ENCODE data around the gene C1orf116. TPM values are rescaled to one million over a fixed set of nuclear protein-coding genes. Genes with fewer than 3 reads are reported as not detected.

The C1orf116 gene
- polyA plus RNA-seq, 1 of the 3 experiments (the other 2 are of a cell fraction): 0.02 TPM

DNA sequence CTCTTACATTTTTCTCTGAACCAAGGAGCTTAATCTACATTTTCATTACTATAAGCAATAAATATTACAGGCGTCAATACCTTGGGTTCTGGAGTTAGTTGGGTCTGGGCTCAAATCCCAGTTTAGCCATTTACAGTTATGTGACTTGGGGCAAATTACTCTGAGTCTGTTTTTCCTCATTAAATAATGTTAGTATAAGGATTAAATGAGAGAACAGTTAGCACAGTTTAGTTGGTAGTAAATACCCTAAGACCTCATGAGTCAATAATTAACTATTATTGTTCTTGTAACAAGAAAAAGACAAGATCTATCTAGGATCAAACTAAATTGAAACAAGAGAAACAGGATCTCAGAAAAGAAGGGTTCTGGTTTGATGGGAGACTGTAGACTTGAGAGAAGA is 4.6 kb downstream of the C1orf116 start:
- 53% methylated on average over 1 of the region's 1 CpG for WGBS (ENCODE audit: low lambda C conversion rate)
- POLR2A ChIA-PET: no interaction called here

GRCh38 chr1:207027206-207027777 is 5.3 kb downstream of the C1orf116 start:
- Histone ChIP-seq H3K4me3 (ENCODE audit: low read depth in 2 of 2, low read length in 1 of 2) (no peak overlapping the region), H3K9ac (no peak overlapping the region), H3K79me2 (ENCODE audit: insufficient read depth) (no peaks in the 10 kb centered on the region), H3K9me3 (no peaks in the 10 kb centered on the region), H2AFZ (ENCODE audit: low read depth) (no peak overlapping the region), H3K4me2 (peak overlapping the region; percentile 53; the same call in 1 of the 2 replicates), H4K20me1 (ENCODE audit: insufficient read depth) (no peaks in the 10 kb centered on the region), H3F3A (replicated peaks; ENCODE audit: insufficient read depth) (peaks cover 17% of the 10 kb centered on the region), H3K9me2 (no peaks in the 10 kb centered on the region), H3K27me3 (ENCODE audit: insufficient read depth) (no peaks in the 10 kb centered on the region), H3K4me1 (ENCODE audit: control insufficient read depth in 1 of 2, insufficient read depth in 2 of 2, low read depth in 1 of 2, low read length in 1 of 2) (peaks cover 8 to 36% of the 10 kb centered on the region in 2 experiments), H3K36me3 (replicated peaks in 1 of 2; ENCODE audit: control insufficient read depth in 1 of 2, insufficient read depth in 2 of 2, low read length in 1 of 2) (no peaks in the 10 kb centered on the region), H3K27ac (ENCODE audit: low read depth in 2 of 2, low read length in 1 of 2) (no peak overlapping the region; a peak in 1 of 4 replicates)
- CTCF ChIA-PET: interaction anchor here (0.5 to 0.6 kb wide), 2 partner anchors 472 to 593 kb away, joined by 3 read pairs; no protein-coding TSS in a partner anchor
- TF ChIP-seq NFIC (IDR thresholded peaks at IDR 0.05; ENCODE audit: borderline replicate concordance) (peak; percentile 29), RXRA (IDR thresholded peaks at IDR 0.05; ENCODE audit: borderline replicate concordance, low read depth) (no peak), MAX (IDR thresholded peaks at IDR 0.05; ENCODE audit: low read depth) (no peak), TCF12 (IDR thresholded peaks at IDR 0.05) (peak; percentile 42; the same call in 1 of the 2 replicates), POLR2AphosphoS5 (IDR thresholded peaks at IDR 0.05; ENCODE audit: low read depth, low read length) (no peak), NRF1 (IDR thresholded peaks at IDR 0.05; ENCODE audit: low read depth, low read length) (no peak), EP300 (IDR thresholded peaks at IDR 0.05; ENCODE audit: borderline replicate concordance in 1 of 2, low read depth in 1 of 2, low read length in 1 of 2) (peak in 1 of 2 experiments; percentile 18; a peak in 1 of 4 replicates), GABPA (IDR thresholded peaks at IDR 0.05; ENCODE audit: low read depth) (no peak), ZBTB33 (IDR thresholded peaks at IDR 0.05; ENCODE audit: borderline replicate concordance, low read depth) (no peak), MEF2A (IDR thresholded peaks at IDR 0.05; ENCODE audit: borderline replicate concordance, low read depth) (no peak), TEAD4 (IDR thresholded peaks at IDR 0.05; ENCODE audit: borderline replicate concordance, insufficient read depth) (0 out of 2 replicates have a peak, but pooled peaks have one; percentile 37), FOSL2 (IDR thresholded peaks at IDR 0.05; ENCODE audit: borderline replicate concordance, low read depth) (peak; percentile 79; the same call in 1 of the 2 replicates), JUND (IDR thresholded peaks at IDR 0.05) (peak; percentile 59), ELF1 (IDR thresholded peaks at IDR 0.05) (no peak)
- DNase-seq: no peak
- POLR2A ChIA-PET: no interaction called here
- WGBS (ENCODE audit: low lambda C conversion rate): 67% methylated on average over 18 of the region's 18 CpGs

More for the DNA sequence above, 4.6 kb downstream of the C1orf116 start:
- Histone ChIP-seq H2AFZ (ENCODE audit: low read depth) (no peak overlapping the region), H3K27me3 (ENCODE audit: insufficient read depth) (no peaks in the 10 kb centered on the region), H3K79me2 (ENCODE audit: insufficient read depth) (no peaks in the 10 kb centered on the region), H3K9me3 (no peaks in the 10 kb centered on the region), H4K20me1 (ENCODE audit: insufficient read depth) (no peaks in the 10 kb centered on the region), H3K4me3 (ENCODE audit: low read depth in 2 of 2, low read length in 1 of 2) (no peak overlapping the region), H3K9ac (no peak overlapping the region), H3K36me3 (replicated peaks in 1 of 2; ENCODE audit: control insufficient read depth in 1 of 2, insufficient read depth in 2 of 2, low read length in 1 of 2) (no peaks in the 10 kb centered on the region), H3F3A (replicated peaks; ENCODE audit: insufficient read depth) (peaks cover 17% of the 10 kb centered on the region), H3K27ac (ENCODE audit: low read depth in 2 of 2, low read length in 1 of 2) (no peak overlapping the region), H3K9me2 (no peaks in the 10 kb centered on the region), H3K4me1 (ENCODE audit: control insufficient read depth in 1 of 2, insufficient read depth in 2 of 2, low read depth in 1 of 2, low read length in 1 of 2) (peaks cover 8 to 36% of the 10 kb centered on the region in 2 experiments), H3K4me2 (no peak overlapping the region)
- no peak for TF ChIP-seq USF2 (IDR thresholded peaks at IDR 0.05; ENCODE audit: borderline replicate concordance, low read depth, low read length)
- TF ChIP-seq, protein P1, sequence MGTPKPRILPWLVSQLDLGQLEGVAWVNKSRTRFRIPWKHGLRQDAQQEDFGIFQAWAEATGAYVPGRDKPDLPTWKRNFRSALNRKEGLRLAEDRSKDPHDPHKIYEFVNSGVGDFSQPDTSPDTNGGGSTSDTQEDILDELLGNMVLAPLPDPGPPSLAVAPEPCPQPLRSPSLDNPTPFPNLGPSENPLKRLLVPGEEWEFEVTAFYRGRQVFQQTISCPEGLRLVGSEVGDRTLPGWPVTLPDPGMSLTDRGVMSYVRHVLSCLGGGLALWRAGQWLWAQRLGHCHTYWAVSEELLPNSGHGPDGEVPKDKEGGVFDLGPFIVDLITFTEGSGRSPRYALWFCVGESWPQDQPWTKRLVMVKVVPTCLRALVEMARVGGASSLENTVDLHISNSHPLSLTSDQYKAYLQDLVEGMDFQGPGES (IDR thresholded peaks at IDR 0.05; ENCODE audit: low read depth, low read length): no peak
- TF ChIP-seq NRF1 (IDR thresholded peaks at IDR 0.05; ENCODE audit: low read depth, low read length): no peak
- no peak for TF ChIP-seq RCOR1 (IDR thresholded peaks at IDR 0.05; ENCODE audit: low read length)
- TF ChIP-seq JUND (IDR thresholded peaks at IDR 0.05): no peak
- TF ChIP-seq POLR2AphosphoS5 (IDR thresholded peaks at IDR 0.05; ENCODE audit: low read depth, low read length): no peak
- no peak for TF ChIP-seq MXI1 (IDR thresholded peaks at IDR 0.05; ENCODE audit: low read depth, low read length)
- TF ChIP-seq ELF1 (IDR thresholded peaks at IDR 0.05): no peak
- DNase-seq: no peak
- CTCF ChIA-PET: interaction anchor here (0.5 to 1.4 kb wide), 2 partner anchors 293 to 471 kb away, joined by 3 to 4 read pairs; no protein-coding TSS in a partner anchor

Measured in SK-N-SH (cell line).